ENCODE results near the gene DDX10. TPM values are rescaled to one million over a fixed set of nuclear protein-coding genes. Genes with fewer than 3 reads are reported as not detected.

DDX10 gene
- total and polyA plus RNA-seq, 8 donors: 16.5 to 32.8 (median 28.9) TPM

GRCh38 chr11:108680271-108680670, 15.4 kb downstream of the DDX10 start:
- no peak for ATAC-seq
- no peak overlapping the region for H3K4me3 ChIP-seq

DNA sequence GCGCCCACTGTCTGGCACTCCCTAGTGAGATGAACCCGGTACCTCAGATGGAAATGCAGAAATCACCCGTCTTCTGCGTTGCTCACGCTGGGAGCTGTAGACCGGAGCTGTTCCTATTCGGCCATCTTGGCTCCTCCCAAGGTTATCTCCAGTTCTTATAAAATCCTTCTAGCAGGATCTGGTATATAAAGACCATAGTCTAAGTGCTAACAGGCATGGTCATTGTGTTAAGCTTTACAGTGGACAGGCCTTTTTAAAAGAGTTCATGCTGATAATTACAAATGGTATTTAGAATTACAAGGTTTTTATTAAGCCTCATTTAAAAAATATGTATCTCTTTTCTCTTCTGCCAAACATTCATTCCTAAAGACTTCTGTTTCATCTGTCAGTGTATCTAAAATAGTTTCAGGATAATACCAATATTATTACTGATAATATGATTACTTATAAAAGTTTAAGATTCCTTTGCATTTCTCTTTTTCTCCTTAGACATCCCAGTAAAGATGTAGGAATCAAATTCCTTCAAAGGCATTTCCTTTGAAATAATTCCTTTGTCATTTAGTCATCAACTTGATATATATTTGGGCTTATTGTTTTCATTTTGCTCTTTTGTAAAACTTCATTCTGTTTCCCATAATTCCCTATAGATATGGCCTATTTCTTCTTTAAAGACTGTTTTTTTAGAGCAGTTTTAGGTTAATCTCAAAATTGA, 20.7 kb downstream of the DDX10 start:
- no peaks in the 10 kb centered on the region for H3K9me3 ChIP-seq
- H3K4me1 ChIP-seq: no peaks in the 10 kb centered on the region
- no peak overlapping the region for H3K27ac ChIP-seq
- DNase-seq (no peak), ATAC-seq (no peak)
- TF ChIP-seq, protein P1, sequence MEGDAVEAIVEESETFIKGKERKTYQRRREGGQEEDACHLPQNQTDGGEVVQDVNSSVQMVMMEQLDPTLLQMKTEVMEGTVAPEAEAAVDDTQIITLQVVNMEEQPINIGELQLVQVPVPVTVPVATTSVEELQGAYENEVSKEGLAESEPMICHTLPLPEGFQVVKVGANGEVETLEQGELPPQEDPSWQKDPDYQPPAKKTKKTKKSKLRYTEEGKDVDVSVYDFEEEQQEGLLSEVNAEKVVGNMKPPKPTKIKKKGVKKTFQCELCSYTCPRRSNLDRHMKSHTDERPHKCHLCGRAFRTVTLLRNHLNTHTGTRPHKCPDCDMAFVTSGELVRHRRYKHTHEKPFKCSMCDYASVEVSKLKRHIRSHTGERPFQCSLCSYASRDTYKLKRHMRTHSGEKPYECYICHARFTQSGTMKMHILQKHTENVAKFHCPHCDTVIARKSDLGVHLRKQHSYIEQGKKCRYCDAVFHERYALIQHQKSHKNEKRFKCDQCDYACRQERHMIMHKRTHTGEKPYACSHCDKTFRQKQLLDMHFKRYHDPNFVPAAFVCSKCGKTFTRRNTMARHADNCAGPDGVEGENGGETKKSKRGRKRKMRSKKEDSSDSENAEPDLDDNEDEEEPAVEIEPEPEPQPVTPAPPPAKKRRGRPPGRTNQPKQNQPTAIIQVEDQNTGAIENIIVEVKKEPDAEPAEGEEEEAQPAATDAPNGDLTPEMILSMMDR (IDR thresholded peaks at IDR 0.05): no peak
- no peak overlapping the region for H3K4me3 ChIP-seq
- H3K36me3 ChIP-seq: peaks cover 0 to 40% of the 10 kb centered on the region in 2 donors
- H3K27me3 ChIP-seq: no peaks in the 10 kb centered on the region
- intact Hi-C loops (cut with DNase I): no loop called here

More at GRCh38 chr11:108680271-108680670, 15.4 kb downstream of the DDX10 start:
- Histone ChIP-seq H3K4me1 (no peaks in the 10 kb centered on the region), H3K36me3 (peaks cover 5 to 51% of the 10 kb centered on the region in 2 donors), H3K9me3 (no peaks in the 10 kb centered on the region), H3K27ac (no peak overlapping the region), H3K27me3 (no peaks in the 10 kb centered on the region)
- intact Hi-C loops (cut with DNase I): no loop called here
- TF ChIP-seq, protein P1 (IDR thresholded peaks at IDR 0.05): no peak
- DNase-seq: no peak

GRCh38 chr11:108693852-108694251, 29.0 kb downstream of the DDX10 start:
- intact Hi-C loops (cut with DNase I): no loop called here
- Histone ChIP-seq H3K4me1 (no peaks in the 10 kb centered on the region), H3K36me3 (peaks cover 0 to 71% of the 10 kb centered on the region in 2 donors), H3K4me3 (no peak overlapping the region), H3K9me3 (no peaks in the 10 kb centered on the region), H3K27ac (no peak overlapping the region), H3K27me3 (no peaks in the 10 kb centered on the region)
- no peak for ATAC-seq
- DNase-seq: no peak
- TF ChIP-seq, protein P1 (IDR thresholded peaks at IDR 0.05): no peak

GRCh38 chr11:108694846-108695245, 30.0 kb downstream of the DDX10 start:
- Histone ChIP-seq H3K4me1 (no peaks in the 10 kb centered on the region), H3K27ac (no peak overlapping the region), H3K27me3 (no peaks in the 10 kb centered on the region), H3K4me3 (no peak overlapping the region), H3K36me3 (peaks cover 0 to 61% of the 10 kb centered on the region in 2 donors), H3K9me3 (no peaks in the 10 kb centered on the region)
- TF ChIP-seq, protein P1 (IDR thresholded peaks at IDR 0.05): no peak
- DNase-seq (no peak), ATAC-seq (no peak)
- intact Hi-C loops (cut with DNase I): loop anchor here in 1 of 2 donors (5.0 kb wide), 1 partner anchor 1002 kb away; no protein-coding TSS in a partner anchor

DNA sequence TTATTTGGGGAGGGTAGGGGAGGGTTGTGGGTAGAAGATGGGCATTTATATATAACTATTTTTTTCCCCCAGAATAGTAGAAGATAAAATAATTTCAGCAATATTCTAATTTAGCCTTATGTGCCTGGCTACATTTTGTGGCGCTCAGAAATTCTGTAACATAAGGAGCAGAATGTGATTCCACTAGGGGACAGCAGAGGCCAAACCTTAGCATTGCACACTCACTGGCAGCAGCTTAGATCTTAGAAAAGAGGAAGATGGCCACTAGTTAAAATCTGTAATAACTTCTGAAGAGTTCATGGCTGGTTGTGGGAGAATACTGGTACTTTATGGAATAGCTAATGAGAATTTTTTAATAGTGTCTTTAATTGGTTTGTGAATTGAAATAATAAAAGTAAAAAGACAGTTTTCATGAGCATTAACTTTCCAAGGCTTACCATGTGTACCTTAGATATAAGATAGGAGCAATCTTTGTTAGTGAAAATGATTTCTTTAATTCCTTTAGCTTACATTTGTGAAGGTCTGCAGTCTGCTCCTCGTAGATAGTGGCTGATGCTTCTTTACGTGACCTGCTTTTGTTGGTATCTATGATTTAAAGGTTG, 33.1 kb downstream of the DDX10 start:
- TF ChIP-seq, protein P1 (IDR thresholded peaks at IDR 0.05): peak; percentile 61 to 83
- intact Hi-C loops (cut with DNase I): loop anchor here in 1 of 2 donors (5.0 kb wide), 1 partner anchor 999 kb away; no protein-coding TSS in a partner anchor
- ATAC-seq: peak; percentile 95

More for the DNA sequence above, 33.1 kb downstream of the DDX10 start:
- Histone ChIP-seq H3K4me1 (no peaks in the 10 kb centered on the region), H3K36me3 (peaks cover 0 to 32% of the 10 kb centered on the region in 2 donors), H3K27ac (no peak overlapping the region), H3K4me3 (no peak overlapping the region), H3K9me3 (no peaks in the 10 kb centered on the region), H3K27me3 (no peaks in the 10 kb centered on the region)
- peak in 3 of 4 donors; percentile 42 to 78 (median 54) for DNase-seq

Data from left lung (tissue), 10 donors.